Mononuclear cell (primary cell): ENCODE measurements around the gene ERN2. TPM values are rescaled to one million over a fixed set of nuclear protein-coding genes. Genes with fewer than 3 reads are reported as not detected.

ENCODE experiments used
- H3K27me3 ChIP-seq: 2 replicates; pipeline ENCODE4 v1.6.0; 2011; ENCODE audit warnings: low read length, control low read depth; ENCODE audit not compliant: insufficient read depth
- H3K4me1 ChIP-seq: 2 replicates; pipeline ENCODE4 v1.5.1; 2011; ENCODE audit warnings: mild to moderate bottlenecking, low read length, control low read depth; ENCODE audit not compliant: insufficient read depth
- H3K4me3 ChIP-seq: 2 replicates; pipeline ENCODE4 v1.5.1; 2011; ENCODE audit warnings: mild to moderate bottlenecking, low read length, moderate library complexity
- H3K9me3 ChIP-seq: 2 replicates; pipeline ENCODE4 v1.5.1; 2011; ENCODE audit warnings: low read depth, mild to moderate bottlenecking, control low read depth, low read length
- total RNA-seq: library from RNA; depleted of rRNA; stranded (reverse); fragments of >200 nt; gene quantifications from one replicate; pipeline ENCODE4 v1.2.3, GENCODE V29; 2012

The ERN2 gene
- total RNA-seq, 1 donor = not detected

DNA sequence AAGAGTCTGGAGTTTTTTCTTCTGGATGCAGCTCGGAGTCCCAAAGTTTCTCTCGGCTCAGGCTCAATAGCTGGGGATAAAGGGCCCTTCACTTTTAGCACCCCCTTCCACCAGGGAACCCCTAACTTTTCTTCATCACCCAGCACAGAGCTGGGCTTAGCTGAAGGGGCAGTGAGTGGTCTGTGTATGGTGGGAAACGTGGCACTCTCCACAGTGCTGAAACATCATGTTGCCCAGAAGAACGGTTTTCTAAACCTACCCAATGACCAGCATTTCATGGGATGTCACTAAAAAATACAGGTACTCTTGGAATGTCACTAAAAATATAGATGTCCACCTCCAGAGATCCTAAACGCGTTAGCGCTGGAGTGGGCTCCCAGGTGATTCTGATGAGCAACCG is 12.0 kb downstream of the ERN2 start:
- no peaks in the 10 kb centered on the region for H3K27me3 ChIP-seq
- no peak overlapping the region for H3K4me3 ChIP-seq
- H3K4me1 ChIP-seq = no peaks in the 10 kb centered on the region
- H3K9me3 ChIP-seq = no peaks in the 10 kb centered on the region

DNA sequence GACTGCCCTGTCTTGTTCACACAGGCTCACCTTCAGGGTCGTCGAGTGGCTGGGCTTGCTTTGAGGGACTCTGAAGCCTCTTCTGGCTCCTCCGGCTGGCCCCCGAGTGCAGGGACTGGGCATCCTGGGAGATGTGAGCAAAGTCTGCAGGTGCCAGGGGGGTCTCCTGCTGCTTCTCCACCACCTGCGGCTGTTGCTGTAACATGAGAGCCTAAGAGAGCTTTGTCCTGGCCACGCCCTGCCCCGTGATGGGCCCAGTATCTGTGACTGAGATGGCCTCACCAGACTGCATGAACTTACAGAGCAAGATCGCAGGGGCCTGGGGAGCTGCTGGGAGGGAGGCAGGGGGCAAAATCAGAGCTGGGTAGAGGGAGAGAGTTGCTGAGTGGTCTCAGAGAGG is 12.5 kb downstream of the ERN2 start:
- no peaks in the 10 kb centered on the region for H3K4me1 ChIP-seq

GRCh38 chr16:23700093-23700492 is 12.9 kb downstream of the ERN2 start:
- H3K4me1 ChIP-seq = peaks cover 2% of the 10 kb centered on the region
- H3K27me3 ChIP-seq = no peaks in the 10 kb centered on the region

More for the DNA sequence above, 12.5 kb downstream of the ERN2 start:
- Histone ChIP-seq H3K27me3 (no peaks in the 10 kb centered on the region), H3K9me3 (no peaks in the 10 kb centered on the region), H3K4me3 (no peak overlapping the region)

GRCh38 chr16:23699100-23699499 is 13.9 kb downstream of the ERN2 start:
- H3K27me3 ChIP-seq = no peaks in the 10 kb centered on the region
- H3K9me3 ChIP-seq = no peaks in the 10 kb centered on the region
- no peak overlapping the region for H3K4me3 ChIP-seq
- H3K4me1 ChIP-seq = peaks cover 9% of the 10 kb centered on the region

More at GRCh38 chr16:23700093-23700492, 12.9 kb downstream of the ERN2 start:
- H3K4me3 ChIP-seq = no peak overlapping the region
- no peaks in the 10 kb centered on the region for H3K9me3 ChIP-seq

DNA sequence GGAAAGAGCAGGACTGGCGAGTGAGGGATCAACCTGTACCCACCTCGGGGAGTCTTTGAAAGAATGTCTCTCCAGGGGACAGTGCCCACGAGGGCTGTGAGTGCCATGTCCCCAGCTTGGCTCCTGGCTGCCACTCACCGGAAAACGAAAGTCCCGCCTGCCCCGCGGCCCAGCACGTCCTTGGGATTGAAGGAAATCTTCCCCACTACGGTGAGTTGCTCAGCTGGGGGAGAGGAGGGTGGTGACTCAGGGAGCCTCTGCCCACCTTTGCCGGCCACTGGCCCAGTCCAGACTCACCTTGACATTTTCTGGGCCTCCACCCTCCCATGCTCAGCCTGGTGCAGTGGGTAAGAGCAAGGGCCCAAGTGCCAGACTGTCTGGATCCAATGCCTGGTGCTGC is 17.3 kb downstream of the ERN2 start:
- Histone ChIP-seq H3K27me3 (no peaks in the 10 kb centered on the region), H3K4me1 (peaks cover 9% of the 10 kb centered on the region), H3K9me3 (no peaks in the 10 kb centered on the region), H3K4me3 (no peak overlapping the region)

- Histone ChIP-seq H3K9me3 (no peaks in the 10 kb centered on the region), H3K4me1 (peaks cover 9% of the 10 kb centered on the region), H3K27me3 (no peaks in the 10 kb centered on the region), H3K4me3 (no peak overlapping the region)
Observed at GRCh38 chr16:23694644-23695373, 18.2 kb downstream of the ERN2 start.

DNA sequence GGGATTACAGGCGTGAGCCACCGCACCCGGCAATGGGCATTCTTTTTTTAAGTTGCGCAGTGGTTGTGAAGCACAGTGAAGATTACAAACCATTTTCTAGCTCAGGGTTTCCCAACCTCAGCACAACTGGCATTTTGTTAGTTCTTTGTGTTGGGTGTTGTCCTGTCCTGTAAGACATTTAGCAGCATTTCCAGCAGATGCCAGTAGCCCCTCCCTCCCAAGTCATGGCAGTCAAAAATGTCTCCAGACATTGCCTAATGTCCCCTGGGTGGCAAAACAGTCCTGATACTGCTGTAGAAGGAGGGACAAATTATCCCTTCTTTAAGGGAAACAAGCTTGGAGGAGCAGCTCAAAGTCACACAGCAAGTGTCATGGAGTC is 18.8 kb downstream of the ERN2 start:
- peaks cover 9% of the 10 kb centered on the region for H3K4me1 ChIP-seq
- no peaks in the 10 kb centered on the region for H3K27me3 ChIP-seq
- no peaks in the 10 kb centered on the region for H3K9me3 ChIP-seq
- no peak overlapping the region for H3K4me3 ChIP-seq

- no peaks in the 10 kb centered on the region for H3K27me3 ChIP-seq
- H3K9me3 ChIP-seq = no peaks in the 10 kb centered on the region
- no peak overlapping the region for H3K4me3 ChIP-seq
- H3K4me1 ChIP-seq = peaks cover 9% of the 10 kb centered on the region
Observed at GRCh38 chr16:23692190-23692837, 20.7 kb downstream of the ERN2 start.

DNA sequence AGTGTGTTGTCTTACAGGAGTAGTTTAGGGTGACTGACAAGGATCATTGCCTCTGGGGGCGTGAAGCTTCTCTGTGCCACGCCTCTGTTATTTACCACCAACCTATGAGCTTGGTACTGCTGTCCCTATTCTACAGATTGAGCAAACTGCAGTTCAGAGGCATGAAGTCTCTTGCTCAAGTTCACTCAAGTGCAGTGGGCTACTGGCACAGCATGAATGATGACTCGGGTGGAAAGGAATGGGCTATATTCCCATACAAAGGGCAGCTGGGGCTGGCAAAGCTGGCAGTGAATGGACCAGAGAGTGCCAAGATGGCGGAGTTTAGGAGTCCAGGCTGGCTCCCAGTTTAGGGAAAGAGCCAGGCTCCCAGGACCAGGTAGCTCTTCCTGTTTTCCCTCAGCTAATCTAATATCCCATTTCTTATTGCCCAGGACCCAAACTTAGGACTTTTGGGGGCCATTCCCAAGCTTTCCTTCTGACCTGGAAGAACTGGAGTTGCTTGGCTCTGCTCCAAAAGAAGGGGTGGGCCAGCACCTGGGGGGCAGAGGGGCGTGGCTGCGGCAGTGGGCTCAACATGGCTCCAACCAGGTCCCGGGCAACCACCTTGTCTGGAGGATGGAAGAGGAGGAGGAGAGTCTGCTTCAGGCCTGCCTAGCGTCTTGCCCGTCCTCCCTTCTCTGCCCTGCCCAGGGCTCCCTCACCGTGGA is 21.4 kb downstream of the ERN2 start:
- Histone ChIP-seq H3K4me1 (peaks cover 9% of the 10 kb centered on the region), H3K27me3 (no peaks in the 10 kb centered on the region), H3K9me3 (no peaks in the 10 kb centered on the region), H3K4me3 (no peak overlapping the region)

- H3K4me1 ChIP-seq = peaks cover 9% of the 10 kb centered on the region
- no peaks in the 10 kb centered on the region for H3K27me3 ChIP-seq
- H3K4me3 ChIP-seq = no peak overlapping the region
- no peaks in the 10 kb centered on the region for H3K9me3 ChIP-seq
Observed at GRCh38 chr16:23690771-23691482, 22.1 kb downstream of the ERN2 start.

GRCh38 chr16:23689442-23690187 is 23.4 kb downstream of the ERN2 start:
- Histone ChIP-seq H3K4me3 (no peak overlapping the region), H3K4me1 (peaks cover 2% of the 10 kb centered on the region), H3K9me3 (no peaks in the 10 kb centered on the region), H3K27me3 (no peaks in the 10 kb centered on the region)

- no peaks in the 10 kb centered on the region for H3K27me3 ChIP-seq
- H3K9me3 ChIP-seq = no peaks in the 10 kb centered on the region
- H3K4me3 ChIP-seq = no peak overlapping the region
- no peaks in the 10 kb centered on the region for H3K4me1 ChIP-seq
Observed at GRCh38 chr16:23687034-23687808, 25.8 kb downstream of the ERN2 start.

DNA sequence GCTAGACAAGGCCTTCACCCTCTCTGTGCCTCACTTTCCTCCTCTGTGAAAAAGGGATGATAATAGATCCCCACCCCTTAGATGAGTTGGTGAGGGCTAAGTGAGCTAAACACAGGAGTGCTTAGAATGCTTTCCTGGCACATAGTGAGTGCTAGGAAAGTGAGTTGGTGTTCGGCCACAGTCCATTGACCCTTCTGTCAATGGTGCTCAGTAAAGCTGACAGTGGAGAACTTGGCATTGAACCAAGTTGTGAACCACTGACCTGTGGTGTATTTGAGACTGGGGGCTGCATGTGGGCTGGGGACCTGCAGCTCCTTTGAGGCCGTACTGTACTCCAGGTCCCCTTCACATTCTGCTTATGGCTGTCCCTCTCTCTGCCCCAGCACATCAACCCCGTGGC is 29.5 kb downstream of the ERN2 start:
- no peak overlapping the region for H3K4me3 ChIP-seq
- peaks cover 31% of the 10 kb centered on the region for H3K4me1 ChIP-seq
- H3K27me3 ChIP-seq = no peaks in the 10 kb centered on the region
- no peaks in the 10 kb centered on the region for H3K9me3 ChIP-seq

GRCh38 chr16:23682181-23682580 is 30.8 kb downstream of the ERN2 start:
- Histone ChIP-seq H3K9me3 (no peaks in the 10 kb centered on the region), H3K4me3 (no peak overlapping the region), H3K4me1 (peaks cover 37% of the 10 kb centered on the region), H3K27me3 (no peaks in the 10 kb centered on the region)
